Fibroblast of lung (primary cell): ENCODE results near the gene DGCR8. TPM values are rescaled to one million over a fixed set of nuclear protein-coding genes. Genes with fewer than 3 reads are reported as not detected.

Source experiments
- DNase-seq, 2 donors: peaks; one replicate each; pipeline versions ENCODE4 v3.0.0 to v3.0.0-alpha.2; 2010; ENCODE audit warnings: low read depth in 2 of 2
- H2AFZ ChIP-seq: 2 replicates; pipeline ENCODE4 v1.5.1; 2012; ENCODE audit warnings: low read length, control low read depth, inconsistent platforms
- H3K27ac ChIP-seq: 2 replicates; pipeline ENCODE4 v1.5.1; 2011; ENCODE audit warnings: low read length, control low read depth; ENCODE audit not compliant: insufficient read depth
- H3K27me3 ChIP-seq: 2 replicates; pipeline ENCODE4 v1.5.1; 2011; ENCODE audit warnings: mild to moderate bottlenecking, low read length; ENCODE audit not compliant: control insufficient read depth, insufficient read depth
- H3K36me3 ChIP-seq: 2 replicates; pipeline ENCODE4 v1.5.1; 2011; ENCODE audit warnings: low read length; ENCODE audit not compliant: control insufficient read depth, insufficient read depth
- H3K4me1 ChIP-seq: 2 replicates; pipeline ENCODE4 v1.5.1; 2011; ENCODE audit warnings: low read length; ENCODE audit not compliant: control insufficient read depth, insufficient read depth; ENCODE audit errors: extremely low read depth
- H3K4me2 ChIP-seq: 2 replicates; pipeline ENCODE4 v1.5.1; 2011; ENCODE audit warnings: low read length, control low read depth; ENCODE audit not compliant: insufficient read depth; ENCODE audit errors: extremely low read depth
- H3K4me3 ChIP-seq, 4 experiments: fragments of 200-600 bp in 1 of 4; sonication (generic) in 1 of 4; replicated peaks in 1 of 4; 2 replicates each; pipeline ENCODE4 v1.5.1; 2011 to 2016; ENCODE audit warnings: low read length in 4 of 4, low read depth in 3 of 4, mild to moderate bottlenecking in 3 of 4, control low read depth in 2 of 4, inconsistent platforms in 1 of 4, mixed read lengths in 1 of 4; ENCODE audit not compliant: insufficient read depth in 1 of 4; ENCODE audit errors: control extremely low read depth in 1 of 4
- H3K79me2 ChIP-seq: 2 replicates; pipeline ENCODE4 v1.5.1; 2012; ENCODE audit warnings: mild to moderate bottlenecking, low read length, inconsistent platforms; ENCODE audit not compliant: control insufficient read depth, insufficient read depth
- H3K9ac ChIP-seq: 2 replicates; pipeline ENCODE4 v1.5.1; 2011; ENCODE audit warnings: mild to moderate bottlenecking, low read length, control low read depth; ENCODE audit not compliant: insufficient read depth
- H3K9me3 ChIP-seq: 2 replicates; pipeline ENCODE4 v1.5.1; 2012; ENCODE audit warnings: low read depth, low read length; ENCODE audit not compliant: control insufficient read depth, insufficient read depth
- H4K20me1 ChIP-seq: 2 replicates; pipeline ENCODE4 v1.5.1; 2011; ENCODE audit warnings: low read length; ENCODE audit not compliant: control insufficient read depth, insufficient read depth; ENCODE audit errors: extremely low read depth
- EZH2 ChIP-seq: IDR thresholded peaks from 2 replicates; pipeline ENCODE4 v1.5.1; 2012; ENCODE audit warnings: low read length, control low read depth, mild to moderate bottlenecking; ENCODE audit errors: missing control alignments
- polyA plus RNA-seq, 2 donors: library from polyadenylated mRNA; depleted of rRNA in 1 of 2; stranded (reverse) in 1 of 2; unstranded in 1 of 2; fragments of >200 nt; gene quantifications; 2 replicates each; pipeline ENCODE4 v1.2.1, GENCODE V29; 2011 to 2012; ENCODE audit warnings: missing spikeins in 1 of 2
- total RNA-seq: library from RNA; depleted of rRNA; stranded (reverse); fragments of >200 nt; gene quantifications from 2 replicates; pipeline ENCODE4 v1.2.1, GENCODE V29; 2014
- TF ChIP-seq, protein P1 (sequence below), 2 donors: IDR thresholded peaks in 1 of 2; conservative IDR thresholded peaks in 1 of 2; 1 replicate in 1 of 2; 2 replicates in 1 of 2; pipeline ENCODE4 v1.5.1; 2011 to 2012; ENCODE audit warnings: low read length in 2 of 2, control low read depth in 1 of 2, inconsistent platforms in 1 of 2, low read depth in 1 of 2, mild to moderate bottlenecking in 1 of 2

DGCR8 gene
- total and polyA plus RNA-seq, 2 donors (not counting 1 experiment from before 2014, with no cell fraction given): 18.8 to 21.3 TPM

- Histone ChIP-seq H3K79me2 (no peaks in the 10 kb centered on the region), H3K9ac (no peak overlapping the region), H3K27ac (no peak overlapping the region), H3K36me3 (peaks cover 7% of the 10 kb centered on the region), H2AFZ (no peak overlapping the region), H3K27me3 (no peaks in the 10 kb centered on the region), H3K9me3 (no peaks in the 10 kb centered on the region), H3K4me2 (no peak overlapping the region), H4K20me1 (no peaks in the 10 kb centered on the region), H3K4me1 (no peaks in the 10 kb centered on the region), H3K4me3 (no peak overlapping the region)
- TF ChIP-seq, protein P1, sequence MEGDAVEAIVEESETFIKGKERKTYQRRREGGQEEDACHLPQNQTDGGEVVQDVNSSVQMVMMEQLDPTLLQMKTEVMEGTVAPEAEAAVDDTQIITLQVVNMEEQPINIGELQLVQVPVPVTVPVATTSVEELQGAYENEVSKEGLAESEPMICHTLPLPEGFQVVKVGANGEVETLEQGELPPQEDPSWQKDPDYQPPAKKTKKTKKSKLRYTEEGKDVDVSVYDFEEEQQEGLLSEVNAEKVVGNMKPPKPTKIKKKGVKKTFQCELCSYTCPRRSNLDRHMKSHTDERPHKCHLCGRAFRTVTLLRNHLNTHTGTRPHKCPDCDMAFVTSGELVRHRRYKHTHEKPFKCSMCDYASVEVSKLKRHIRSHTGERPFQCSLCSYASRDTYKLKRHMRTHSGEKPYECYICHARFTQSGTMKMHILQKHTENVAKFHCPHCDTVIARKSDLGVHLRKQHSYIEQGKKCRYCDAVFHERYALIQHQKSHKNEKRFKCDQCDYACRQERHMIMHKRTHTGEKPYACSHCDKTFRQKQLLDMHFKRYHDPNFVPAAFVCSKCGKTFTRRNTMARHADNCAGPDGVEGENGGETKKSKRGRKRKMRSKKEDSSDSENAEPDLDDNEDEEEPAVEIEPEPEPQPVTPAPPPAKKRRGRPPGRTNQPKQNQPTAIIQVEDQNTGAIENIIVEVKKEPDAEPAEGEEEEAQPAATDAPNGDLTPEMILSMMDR (conservative IDR thresholded peaks at IDR 0.05 in 1 of 2, IDR thresholded peaks at IDR 0.05 in 1 of 2; ENCODE audit: low read depth in 1 of 2, low read length in 2 of 2): no peak
- TF ChIP-seq EZH2: no peak
- DNase-seq: no peak
Measured at GRCh38 chr22:20148414-20148813, 68.4 kb downstream of the DGCR8 start.

DNA sequence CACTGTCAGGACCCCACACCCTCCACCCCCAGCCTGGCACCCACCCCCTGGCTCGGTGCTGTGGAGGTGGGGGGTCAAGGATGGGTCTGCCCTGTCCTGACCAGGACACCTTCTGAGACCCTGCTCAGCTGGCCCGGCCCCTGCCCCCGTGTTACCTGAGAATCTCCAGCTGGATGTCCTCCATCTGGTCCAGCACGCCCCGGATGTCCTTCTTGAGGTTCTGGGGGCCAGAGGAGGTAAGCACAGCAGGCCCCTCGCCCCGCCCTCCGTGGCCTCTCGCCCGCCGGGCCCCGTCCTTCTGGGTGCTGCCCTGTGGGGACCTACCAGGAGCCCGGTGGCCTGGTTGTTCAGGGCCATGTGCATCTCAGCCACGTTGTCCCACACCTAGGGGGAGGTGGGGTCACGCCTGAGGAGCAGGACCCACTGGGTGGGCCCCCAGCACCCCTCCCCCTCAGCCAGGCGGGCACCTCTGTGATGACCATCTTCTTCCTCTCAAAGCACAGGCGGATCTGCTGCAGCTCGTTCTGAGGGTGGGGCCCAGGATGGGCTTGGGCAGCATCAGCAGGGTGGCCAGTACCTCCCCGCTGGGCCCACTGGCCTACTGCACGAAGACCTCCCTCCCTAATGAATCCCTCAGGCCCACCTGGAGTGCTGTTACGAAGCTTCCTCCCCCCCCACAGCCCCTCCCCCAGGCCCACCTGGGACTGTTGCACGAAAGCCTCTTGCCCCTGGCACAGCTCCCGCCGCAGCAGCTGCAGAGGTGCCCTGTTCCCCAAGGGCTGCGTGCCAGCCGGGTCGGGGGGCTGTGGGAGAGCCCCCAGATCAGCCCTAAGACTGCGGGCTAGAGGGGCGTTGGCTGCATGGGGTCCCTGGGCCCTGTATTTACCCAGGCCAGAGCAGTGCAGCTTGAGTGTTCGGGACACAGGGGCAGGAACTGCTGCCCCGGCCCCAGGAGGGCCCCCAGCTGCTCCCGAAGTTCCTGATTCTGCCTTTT is 69.5 kb downstream of the DGCR8 start:
- no peaks in the 10 kb centered on the region for H3K79me2 ChIP-seq
- no peak overlapping the region for H3K9ac ChIP-seq
- no peaks in the 10 kb centered on the region for H3K27me3 ChIP-seq
- H3K4me1 ChIP-seq: no peaks in the 10 kb centered on the region
- H4K20me1 ChIP-seq: no peaks in the 10 kb centered on the region
- H3K4me2 ChIP-seq: no peak overlapping the region
- TF ChIP-seq EZH2: no peak
- TF ChIP-seq, protein P1 (conservative IDR thresholded peaks at IDR 0.05 in 1 of 2, IDR thresholded peaks at IDR 0.05 in 1 of 2; ENCODE audit: low read depth in 1 of 2, low read length in 2 of 2): no peak
- no peak for DNase-seq
- no peak overlapping the region for H3K4me3 ChIP-seq
- H3K27ac ChIP-seq: no peak overlapping the region
- H2AFZ ChIP-seq: no peak overlapping the region
- H3K9me3 ChIP-seq: no peaks in the 10 kb centered on the region
- peaks cover 3% of the 10 kb centered on the region for H3K36me3 ChIP-seq

- no peak within 1 kb of the TSS for H3K4me3 ChIP-seq
- H3K36me3 ChIP-seq: no peaks in the 10 kb centered on the region
- TF ChIP-seq, protein P1 (conservative IDR thresholded peaks at IDR 0.05 in 1 of 2, IDR thresholded peaks at IDR 0.05 in 1 of 2; ENCODE audit: low read depth in 1 of 2, low read length in 2 of 2): no peak
- TF ChIP-seq EZH2: no peak
- H3K27me3 ChIP-seq: no peaks in the 10 kb centered on the region
- no peak within 1 kb of the TSS for H2AFZ ChIP-seq
- H3K9ac ChIP-seq: no peak within 1 kb of the TSS
- H3K79me2 ChIP-seq: no peaks in the 10 kb centered on the region
- DNase-seq: no peak
- H3K4me1 ChIP-seq: no peaks in the 10 kb centered on the region
- no peak within 1 kb of the TSS for H3K27ac ChIP-seq
- no peaks in the 10 kb centered on the region for H4K20me1 ChIP-seq
- no peak within 1 kb of the TSS for H3K4me2 ChIP-seq
- no peaks in the 10 kb centered on the region for H3K9me3 ChIP-seq
Measured at GRCh38 chr22:20150381-20151275, 70.6 kb downstream of the DGCR8 start, which contains the start of gene CCDC188. CCDC188 (minus strand) TSS chr22:20151055; CDS start chr22:20150986, 69 bp downstream.
